HS-5 (cell line): ENCODE results near the gene SLIT3.
"Not testable (repeated sequence)": the region's sequence is repeated elsewhere in the genome, so short reads cannot be mapped to it uniquely, and the experiment has no call there.

ENCODE experiments used
- DNase-seq: peaks from one replicate; pipeline ENCODE4 v3.0.0-alpha.2; 2012; ENCODE audit warnings: low read depth

Gene SLIT3

DNA sequence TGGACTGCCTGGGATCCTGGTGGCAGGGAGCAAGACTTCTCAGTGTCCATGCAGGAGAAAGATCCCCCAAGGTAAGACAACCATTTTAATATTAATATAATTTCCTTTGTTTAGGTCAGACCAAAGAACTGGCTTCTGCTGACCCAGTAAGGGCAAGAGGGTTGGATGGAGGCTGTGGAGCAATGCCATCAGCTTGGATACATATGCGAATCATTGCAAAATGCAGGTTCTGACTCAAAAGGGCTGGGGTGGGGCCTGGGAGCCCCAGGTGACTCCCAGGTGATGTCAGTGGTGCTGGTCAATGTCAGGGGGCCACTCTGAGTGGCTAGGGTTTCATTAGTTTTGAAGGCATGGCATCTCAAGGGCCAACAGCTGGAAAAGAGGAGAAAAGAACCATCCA is 632.9 kb downstream of the SLIT3 start:
- DNase-seq = no peak

DNA sequence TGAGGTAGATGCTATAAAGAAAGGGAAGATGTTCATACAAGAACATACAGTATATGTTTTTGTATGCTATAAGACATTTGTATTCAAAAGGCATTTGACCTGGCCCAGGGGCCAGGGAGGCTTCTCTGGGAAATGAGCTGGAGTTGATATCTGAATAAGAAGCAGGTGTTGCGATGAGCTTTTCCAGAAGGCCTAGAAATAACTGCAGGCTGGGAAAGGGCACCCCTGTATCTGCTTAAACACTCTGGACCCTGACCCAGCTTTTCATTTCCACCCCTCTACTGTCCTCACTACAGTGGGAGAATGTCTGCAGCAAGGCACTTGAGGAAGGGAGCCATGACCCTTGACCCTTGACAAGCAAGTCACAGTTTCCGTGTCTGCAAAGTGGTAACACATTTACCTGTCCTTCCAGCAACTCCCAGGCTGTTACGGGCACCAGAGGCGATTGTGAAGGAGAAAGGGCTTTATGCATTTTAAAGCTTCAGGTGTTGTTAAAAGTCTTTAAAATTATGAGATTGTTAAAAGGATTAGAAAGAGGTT is 633.6 kb downstream of the SLIT3 start:
- DNase-seq = no peak

DNA sequence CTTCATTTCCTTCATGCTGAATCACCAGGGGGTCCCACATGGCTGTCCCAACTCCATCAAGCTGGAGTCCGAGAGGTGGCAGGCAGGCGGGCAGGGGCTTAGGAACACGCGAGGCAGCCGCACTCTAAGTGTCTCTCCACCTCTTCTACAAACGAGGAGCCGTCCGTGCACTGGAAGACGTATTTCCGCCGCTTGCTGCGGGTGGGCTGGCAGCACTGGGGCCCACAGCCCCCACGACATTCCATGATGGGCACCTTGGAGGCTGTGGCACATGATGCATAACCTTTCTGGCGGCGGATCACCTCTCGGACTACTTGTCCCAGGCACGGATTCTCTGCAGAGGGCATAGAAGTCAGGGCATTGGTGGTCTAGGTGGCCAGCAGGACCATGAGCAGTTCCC is 634.6 kb downstream of the SLIT3 start:
- no peak for DNase-seq

DNA sequence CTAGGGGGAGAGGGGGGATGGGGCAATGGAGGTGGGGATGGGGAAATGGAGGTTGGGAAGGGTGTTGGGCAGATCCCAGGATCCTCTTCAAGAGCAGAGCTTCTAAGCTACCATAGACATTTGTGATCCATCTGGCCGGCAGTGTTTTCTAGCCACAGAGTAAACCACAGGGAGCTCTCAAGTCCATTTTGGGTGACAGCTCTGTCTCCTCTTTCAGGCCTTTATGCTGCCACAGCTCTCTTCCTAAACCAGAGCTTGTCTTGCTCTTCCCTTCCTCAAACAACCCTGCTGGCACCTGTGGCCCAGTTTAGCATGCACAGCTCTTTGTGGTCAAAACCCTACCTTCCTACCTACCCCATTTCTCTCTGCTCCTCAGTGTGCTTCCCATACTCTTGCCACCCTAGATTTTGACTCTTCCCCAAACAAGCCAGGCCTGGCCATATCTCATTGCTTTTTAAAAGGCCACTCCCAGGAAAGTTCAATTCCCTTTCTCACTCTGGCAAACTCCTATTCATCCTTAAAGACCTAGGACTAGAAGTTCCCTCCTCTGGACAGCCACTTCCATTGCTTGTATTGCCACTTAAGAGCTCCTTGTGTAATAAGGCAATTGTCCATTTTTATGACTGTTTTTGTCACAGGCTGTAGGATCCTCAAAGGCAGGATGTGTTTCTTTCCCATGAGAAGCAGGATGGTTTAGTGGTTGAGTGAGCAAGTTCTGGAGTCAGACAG is 637.5 kb downstream of the SLIT3 start:
- no peak for DNase-seq

DNA sequence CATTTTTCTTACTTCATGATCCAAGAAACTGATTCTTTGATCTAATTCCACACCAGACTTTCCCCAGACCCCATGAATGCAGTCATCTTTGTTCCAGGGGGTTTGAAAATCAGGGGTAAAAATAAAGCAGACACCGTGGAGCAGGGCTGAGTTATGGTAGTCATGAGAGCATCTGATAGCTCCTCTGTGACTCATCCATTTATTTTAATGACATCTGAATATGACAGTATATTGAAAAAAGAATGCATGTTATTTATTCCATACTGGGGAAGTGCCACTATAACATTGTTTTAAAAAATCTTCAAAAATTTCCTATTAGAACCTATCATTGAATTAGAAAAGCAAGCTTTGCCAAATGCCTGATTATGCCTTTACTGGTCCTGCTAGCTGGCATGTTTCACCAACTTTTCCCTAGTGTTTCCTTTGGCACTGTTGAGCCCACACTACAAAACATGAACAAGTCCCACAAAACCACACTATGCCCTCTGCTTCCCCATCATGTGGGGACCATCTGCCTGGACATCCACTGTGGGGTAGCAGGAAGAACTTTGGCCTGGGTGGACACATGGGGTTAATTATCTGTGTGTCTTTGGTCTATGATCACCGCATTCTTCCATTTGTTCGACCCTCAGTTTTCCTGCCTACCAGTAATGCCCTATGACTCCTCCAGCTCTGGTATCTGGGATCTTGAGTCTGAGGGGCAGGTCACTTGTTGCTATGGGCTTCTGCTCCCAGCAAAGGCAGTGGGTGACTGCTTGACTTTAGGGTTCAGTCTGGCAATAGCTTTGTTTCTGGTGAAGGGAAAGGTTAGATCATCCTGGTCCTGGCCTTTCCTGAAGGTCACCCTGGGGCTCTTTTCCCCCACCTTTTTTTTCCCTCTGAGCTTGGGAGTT is 639.1 kb downstream of the SLIT3 start:
- no peak for DNase-seq

DNA sequence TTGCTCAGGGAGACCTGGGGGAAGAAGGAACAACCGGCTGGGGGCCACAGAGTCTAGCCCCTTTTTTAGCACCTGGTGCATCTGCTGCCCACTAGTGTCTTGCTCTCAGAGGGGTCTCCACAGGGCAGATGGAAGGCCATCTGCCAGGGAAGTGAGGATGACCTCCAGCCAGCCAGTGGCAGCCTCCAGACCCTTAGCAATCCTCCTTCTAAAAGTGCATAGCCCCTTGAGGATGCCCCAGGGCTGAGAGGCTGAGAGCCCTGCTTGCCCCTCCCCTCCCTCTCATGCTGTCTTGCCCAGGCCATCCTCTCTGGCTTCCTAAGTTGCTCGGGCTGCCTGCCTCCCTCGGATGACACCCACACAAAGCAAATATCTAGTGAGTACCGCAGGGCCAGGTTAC is 640.2 kb downstream of the SLIT3 start:
- DNase-seq = no peak

DNA sequence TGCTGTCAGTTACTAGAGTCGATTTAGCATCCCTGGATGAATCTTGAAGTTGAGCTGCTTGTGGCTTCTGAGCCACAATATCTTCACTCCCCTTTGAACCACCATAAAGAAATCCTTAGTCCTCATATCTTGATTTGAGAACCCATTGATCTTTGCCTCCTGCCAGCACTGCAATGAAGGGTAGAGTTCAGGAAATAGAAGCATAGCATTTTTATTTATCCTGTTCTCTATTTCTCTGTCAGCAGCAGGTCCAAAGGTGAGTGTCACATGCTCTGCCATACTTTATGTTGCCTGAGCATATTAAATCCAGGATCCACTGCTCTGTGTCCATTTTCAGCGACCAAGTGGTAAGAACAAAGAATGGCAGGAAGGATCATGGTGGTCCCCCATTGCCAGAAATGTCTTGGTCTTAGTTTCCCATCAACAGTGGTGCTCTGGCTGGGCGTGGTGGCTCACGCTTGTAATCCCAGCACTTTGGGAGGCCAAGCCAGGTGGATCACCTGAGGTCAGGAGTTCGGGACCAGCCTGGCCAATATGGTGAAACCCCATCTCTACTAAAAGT is 641.6 kb downstream of the SLIT3 start:
- no peak for DNase-seq

DNA sequence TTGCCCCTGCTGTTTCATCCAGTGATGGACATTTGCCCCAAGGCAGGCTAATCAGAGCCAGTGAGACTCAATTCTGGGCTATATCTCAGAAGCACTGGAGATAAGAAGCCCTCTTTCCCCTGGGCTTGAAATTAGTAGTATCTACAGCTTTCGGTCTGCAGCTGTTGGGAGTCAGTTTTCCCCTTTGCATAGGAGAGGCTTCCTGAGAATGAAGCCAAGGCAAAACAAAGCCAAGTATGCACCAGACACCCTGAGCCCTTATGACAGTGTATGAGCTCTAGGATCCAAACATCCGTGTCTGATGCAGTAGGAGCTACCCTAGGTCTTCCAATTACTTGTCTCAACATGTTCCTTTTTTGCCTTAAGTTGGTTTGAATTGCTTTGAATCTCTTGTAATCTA is 642.5 kb downstream of the SLIT3 start:
- DNase-seq = no peak

DNA sequence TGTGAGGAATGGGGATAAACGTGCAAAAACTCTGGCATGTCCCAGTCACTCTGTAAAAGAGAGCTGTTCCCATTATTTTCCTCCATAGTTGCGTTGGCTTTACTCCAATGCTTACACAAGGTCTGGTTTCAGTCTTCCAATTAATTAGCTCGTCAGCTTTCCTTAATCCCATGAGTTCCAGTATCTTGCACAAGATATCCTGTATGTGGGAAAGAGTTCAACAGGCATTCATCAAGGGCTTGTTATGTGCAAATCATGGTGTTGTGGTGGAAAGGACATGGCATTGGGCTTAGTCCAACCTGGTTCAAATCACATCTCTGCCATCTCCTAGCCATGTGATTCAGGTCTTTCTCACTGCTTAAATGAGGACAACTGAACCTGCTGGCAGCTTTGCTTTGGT is 644.3 kb downstream of the SLIT3 start:
- no peak for DNase-seq

DNA sequence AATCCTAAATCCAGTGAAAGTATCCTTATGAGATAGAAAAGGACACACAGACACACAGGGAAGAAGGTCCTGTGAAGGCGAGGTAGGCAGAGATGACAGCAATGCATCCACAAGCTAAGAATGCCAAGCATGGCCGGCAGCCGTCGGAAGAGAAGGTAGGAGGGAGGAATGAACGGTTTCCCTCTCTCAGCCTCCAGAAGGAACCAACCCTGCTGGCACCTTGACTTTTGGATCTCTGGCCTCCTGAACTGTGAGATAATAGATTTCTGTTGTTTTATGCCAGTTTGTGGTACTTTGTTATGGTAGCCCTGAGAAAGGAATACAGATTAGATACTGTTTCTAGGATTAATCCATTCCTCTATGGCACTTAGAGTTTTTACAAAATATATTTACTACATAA is 645.6 kb downstream of the SLIT3 start:
- no peak for DNase-seq

DNA sequence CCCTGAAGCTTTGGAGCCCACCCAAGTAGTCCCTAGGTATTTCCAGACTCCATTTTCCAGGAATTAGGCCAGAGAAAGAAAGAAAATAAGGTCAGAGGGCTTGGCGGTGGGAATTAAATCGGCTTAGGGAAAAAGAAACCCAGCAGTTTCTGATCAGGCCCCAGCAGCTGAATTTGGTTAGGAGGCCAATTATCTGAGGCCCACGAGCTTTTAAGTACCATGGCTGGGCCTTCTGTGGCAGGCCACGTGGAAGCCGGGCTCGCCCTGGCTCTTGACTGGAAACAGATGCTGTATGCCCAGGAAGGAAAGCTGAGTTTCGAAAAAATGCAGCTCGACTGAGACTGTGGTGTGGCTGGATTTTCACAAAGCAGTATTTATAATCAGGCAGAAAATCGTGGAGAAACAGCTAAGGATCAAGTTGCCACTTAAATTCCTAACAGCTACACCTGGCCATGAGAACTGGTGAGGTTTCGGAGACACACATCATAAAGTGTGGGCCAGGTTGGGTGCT is 646.7 kb downstream of the SLIT3 start:
- no peak for DNase-seq

DNA sequence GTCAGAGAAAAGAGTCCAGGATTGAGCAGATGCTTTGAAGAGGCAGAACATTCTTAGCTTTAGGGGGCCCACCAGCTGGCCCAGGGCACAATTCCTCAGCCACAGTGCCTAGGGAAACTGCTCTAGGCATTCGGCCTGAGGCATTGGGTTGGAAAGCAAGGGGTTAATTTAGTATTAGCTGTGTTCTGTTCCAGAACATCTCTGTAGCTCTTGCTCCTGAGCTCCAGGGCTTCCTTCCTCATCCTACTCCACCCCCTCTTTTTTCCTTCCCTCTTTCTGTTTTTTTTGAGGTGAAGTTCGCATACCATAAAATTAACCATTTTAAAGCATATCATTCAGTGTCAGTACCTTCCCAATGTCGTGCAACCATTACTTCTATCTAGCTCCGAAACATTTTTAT is 647.3 kb downstream of the SLIT3 start:
- DNase-seq = no peak

DNA sequence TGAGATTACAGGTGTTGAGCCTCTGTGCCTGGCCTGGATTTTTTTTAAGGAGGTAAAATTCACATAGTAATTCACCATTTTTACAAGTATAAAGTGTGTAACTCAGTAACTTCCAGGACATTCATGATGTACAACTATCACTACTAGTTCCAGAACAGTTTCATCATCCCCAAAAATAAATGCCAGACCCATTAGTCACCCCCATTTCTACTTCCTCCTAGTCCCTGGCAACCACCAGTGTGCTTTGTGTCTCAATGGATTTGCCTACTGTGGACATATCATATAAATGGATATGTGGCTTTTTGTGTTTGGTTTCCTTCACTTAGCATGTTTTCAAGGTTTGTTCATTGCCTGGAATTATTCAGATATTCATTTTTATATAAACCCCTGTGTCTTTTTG is 649.3 kb downstream of the SLIT3 start:
- DNase-seq = peak; percentile 82

DNA sequence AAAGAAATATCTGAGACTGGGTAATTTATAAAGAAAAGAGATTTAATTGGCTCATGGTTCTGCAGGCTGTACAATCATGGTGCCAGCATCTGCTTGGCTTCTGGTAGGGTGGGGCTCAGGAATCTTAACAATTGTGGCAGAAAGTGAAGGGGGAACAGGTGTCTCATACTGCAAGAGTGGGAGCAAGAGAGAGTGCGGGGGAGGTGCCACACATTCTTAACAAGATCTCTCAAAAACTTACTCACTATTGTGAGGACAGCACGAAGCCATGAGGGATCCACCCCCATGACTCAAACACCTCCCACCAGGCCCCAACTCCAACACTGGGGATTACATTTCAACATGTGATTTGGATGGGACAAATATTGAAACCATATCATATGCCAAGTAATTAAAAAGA is 651.6 kb downstream of the SLIT3 start:
- no peak for DNase-seq

DNA sequence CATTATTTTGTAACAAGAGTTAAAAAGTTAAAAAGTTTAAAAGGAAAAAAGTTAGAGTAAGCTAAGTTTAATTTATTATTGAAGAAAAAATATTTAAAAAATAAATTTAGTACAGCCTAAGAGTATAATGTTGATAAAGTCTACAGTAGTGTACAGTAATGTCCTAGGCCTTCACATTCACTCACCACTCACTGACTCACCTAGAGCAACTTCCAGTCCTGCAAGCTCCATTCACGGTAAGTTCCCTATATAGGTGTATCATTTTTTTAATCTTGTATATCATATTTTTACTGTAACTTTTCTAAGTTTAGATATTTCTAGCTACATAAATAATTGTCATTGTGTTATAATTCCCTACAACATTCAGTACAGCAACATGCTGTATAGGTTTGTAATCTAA is 652.4 kb downstream of the SLIT3 start:
- no peak for DNase-seq

DNA sequence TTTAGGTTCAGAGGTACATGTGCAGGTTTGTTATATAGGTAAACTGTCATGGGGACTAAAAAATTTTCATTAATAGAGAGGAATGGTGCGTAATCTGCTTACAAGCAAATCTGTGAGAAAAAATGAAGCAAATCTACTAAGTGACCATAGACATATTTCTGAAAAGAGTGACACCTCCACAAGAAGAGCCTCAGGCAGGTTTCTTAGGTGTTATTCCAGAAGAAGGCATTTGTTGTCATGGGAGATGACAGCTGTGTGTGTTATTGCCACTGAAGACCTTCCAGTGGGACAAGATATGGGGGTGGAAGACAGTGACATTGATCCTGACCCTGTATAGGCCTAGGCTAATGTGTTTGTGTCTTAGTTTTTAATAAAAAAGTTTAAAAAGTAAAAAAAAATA is 652.9 kb downstream of the SLIT3 start:
- DNase-seq = no peak

DNA sequence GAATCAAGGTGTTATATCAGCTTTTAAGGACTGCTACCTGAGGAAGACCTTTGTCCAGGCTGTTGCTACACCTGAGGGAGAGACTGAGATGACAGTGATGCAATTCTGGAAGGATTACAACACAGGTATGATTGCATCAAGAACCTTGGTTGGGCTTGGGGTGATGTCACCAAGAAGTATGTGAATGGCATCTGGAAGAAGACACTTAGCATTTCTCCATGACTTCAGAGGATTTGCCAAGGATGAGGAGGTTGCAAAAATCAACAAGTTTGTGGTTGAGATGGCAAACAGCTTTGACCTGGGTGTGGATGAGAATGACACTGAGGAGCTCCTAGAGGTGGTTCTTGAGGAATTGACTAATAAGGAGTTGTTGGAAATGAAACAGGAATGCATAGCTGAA is 653.9 kb downstream of the SLIT3 start:
- peak; percentile 53 for DNase-seq

DNA sequence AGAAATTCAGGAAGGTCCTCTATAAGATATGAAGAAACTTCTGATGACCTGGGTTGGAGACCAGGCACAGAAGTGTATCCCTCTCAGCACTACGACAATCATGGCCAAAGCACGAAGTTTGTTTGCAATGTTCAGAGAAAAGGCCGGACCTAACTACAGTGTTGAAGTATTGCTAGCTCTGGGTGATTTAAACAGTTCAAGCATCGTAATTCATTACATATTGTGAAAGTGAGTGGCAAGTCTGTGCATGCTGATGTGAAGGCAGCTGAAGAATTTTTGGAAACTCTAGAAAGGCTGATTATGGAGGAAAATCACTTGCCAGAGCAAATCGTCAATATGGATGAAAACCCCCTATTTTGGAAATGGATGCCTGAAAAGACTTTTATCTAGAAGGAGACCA is 654.6 kb downstream of the SLIT3 start:
- DNase-seq = no peak

DNA sequence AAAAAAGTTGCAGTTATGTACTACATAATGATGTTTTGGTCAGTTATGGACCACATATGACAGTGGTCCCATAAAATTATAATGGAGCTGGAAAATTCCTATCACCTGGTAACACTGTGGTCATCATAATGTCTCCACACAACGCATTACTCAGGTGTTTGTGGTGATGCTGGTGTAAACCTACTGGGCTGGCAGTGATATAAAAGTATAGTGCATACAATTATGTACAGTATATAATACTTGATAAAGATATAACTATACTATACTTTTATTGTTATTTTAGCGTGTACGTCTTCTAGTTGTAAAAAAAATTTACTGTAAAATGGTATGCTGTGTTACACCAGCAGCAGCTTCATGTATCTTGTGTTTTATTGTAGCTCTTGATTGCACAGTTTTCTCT is 655.7 kb downstream of the SLIT3 start:
- DNase-seq = no peak

DNA sequence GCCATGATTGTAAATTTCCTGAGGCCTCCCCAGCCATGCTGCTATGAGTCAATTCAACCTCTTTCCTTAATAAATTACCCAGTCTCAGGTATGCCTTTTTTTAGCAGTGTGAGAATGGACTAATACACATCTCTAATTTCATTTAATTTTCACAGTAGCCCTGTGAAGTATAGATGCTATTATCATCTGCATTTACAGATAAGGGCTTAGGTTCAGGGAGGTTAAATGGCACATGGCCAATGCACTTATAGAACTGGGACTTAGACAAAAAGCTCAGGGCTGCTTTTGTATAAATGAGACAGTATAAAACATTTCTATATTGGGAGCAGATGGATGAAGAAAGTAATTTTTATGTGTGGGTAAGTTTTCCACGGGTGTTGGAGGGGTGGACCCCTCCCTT is 658.9 kb downstream of the SLIT3 start:
- DNase-seq = no peak

DNA sequence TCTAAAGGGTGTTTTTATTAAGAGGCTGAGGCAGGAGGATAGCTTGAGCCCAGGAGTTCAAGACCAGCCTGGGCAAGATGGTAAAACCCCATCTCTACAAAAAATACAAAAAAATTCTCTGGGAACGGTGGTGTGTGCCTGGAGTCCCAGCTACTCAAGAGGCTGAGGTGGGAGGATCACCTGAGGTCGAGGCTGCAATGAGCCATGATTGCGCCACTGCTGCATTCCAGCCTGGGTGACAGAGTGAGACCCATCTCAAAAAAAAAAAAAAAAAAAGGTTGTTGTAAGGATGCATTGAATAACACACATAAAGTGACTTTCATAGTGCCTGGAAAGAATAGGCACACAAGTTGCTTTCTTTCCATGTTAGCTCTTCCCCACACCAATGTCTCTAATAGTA is 662.1 kb downstream of the SLIT3 start:
- not testable (repeated sequence) for DNase-seq

DNA sequence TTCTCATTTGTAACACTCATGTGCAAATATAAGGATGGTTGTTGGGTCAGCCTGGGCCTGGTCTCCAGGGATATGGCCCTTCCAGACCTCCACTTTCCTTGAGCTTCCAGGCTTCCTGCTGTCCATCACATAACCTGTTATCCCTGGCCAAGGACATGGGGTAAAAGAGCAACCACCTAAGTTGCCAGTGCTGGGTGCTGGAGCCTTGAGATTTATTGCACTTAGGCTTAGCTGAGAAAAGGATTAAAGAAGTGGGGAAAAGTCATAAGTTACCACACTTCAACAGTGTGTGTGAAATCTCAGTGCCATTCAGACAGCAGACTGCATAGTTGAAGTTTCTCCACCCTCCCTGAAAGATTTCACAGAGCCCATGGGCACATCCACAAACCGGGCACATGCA is 663.1 kb downstream of the SLIT3 start:
- no peak for DNase-seq

DNA sequence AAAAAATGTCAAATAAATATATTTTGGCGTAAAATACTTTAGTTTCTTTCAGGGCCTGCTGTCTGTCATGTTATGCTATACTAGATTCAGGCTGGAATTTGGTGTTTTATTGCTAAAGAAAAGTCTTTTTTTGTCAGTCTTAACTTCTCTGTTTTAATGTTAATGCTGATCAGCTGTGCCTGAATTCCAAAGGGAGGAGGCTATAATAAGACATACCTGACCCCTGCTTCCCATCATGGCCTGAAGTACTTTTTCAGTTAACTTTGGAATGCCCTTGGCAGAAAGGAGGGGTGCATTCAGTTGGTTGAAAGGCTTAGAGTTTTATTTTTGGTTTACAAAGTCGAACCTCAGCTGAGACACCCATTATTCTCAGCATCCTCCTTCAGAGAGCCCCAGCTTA is 663.7 kb downstream of the SLIT3 start:
- DNase-seq = no peak
